Measurements from ENCODE around the gene TRIM4.
"Not testable (repeated sequence)": the region's sequence is repeated elsewhere in the genome, so short reads cannot be mapped to it uniquely, and the experiment has no call there.

Gene TRIM4

DNA sequence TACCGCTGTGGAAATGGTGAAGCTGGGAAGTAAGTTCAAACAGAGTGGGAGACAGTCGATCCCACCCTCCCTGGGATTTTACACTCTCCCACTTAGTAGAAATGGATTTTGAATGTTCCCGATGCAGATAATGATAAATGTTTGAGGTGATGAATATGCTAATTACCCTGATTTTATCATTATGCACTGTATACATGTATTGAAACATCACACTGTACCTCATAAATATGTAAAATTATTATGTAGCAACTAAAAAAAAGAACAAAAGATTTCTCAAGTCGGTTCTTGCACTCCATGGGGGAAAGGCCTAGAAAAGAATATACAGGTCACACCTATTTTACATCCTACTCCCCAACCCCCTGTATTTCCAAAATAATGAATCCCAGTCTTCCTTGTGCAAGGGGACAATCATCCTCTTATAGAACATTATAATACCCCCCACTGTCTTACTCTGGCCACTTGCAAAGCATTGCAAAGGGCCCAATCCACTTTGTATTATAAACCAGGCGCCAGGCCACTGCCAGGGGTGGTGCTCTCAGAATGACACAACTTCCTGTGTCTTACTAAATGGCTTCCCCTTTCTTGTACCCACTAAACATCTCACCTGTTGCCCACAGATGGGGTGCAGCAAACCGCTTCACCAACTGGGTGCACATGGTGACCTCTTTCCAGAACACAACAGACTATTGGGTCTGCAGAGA, 21.9 kb downstream of the TRIM4 start:
- TF ChIP-seq, protein P1, sequence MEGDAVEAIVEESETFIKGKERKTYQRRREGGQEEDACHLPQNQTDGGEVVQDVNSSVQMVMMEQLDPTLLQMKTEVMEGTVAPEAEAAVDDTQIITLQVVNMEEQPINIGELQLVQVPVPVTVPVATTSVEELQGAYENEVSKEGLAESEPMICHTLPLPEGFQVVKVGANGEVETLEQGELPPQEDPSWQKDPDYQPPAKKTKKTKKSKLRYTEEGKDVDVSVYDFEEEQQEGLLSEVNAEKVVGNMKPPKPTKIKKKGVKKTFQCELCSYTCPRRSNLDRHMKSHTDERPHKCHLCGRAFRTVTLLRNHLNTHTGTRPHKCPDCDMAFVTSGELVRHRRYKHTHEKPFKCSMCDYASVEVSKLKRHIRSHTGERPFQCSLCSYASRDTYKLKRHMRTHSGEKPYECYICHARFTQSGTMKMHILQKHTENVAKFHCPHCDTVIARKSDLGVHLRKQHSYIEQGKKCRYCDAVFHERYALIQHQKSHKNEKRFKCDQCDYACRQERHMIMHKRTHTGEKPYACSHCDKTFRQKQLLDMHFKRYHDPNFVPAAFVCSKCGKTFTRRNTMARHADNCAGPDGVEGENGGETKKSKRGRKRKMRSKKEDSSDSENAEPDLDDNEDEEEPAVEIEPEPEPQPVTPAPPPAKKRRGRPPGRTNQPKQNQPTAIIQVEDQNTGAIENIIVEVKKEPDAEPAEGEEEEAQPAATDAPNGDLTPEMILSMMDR (IDR thresholded peaks at IDR 0.05; ENCODE audit: borderline replicate concordance, control extremely low read depth, extremely low read depth, insufficient read depth, missing control alignments), result no peak
- in situ Hi-C loops (cut with MboI; ENCODE audit: low sequenced_read_pairs, unreplicated experiment), result no loop called here
- no peak for DNase-seq (ENCODE audit: low spot score)

DNA sequence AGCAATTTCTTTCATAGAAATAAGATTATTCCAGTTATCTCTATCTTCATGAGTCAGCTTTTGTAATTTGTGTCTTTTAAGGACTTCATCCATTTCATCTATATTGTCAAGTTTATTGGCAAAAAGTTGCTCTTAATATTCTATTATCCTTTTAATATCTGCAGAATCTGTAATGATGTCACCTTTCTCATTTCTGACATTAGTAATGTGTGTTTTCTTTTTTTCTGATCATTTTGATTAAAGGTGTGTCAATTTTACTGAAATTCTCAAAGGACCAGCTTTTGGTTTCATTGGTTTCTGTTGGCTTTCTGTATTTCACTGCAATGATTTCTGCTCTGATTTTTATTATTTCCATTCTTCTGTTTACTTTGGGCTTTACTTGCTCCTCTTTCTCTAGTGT, 24.6 kb downstream of the TRIM4 start:
- no peak for DNase-seq (ENCODE audit: low spot score)
- in situ Hi-C loops (cut with MboI; ENCODE audit: low sequenced_read_pairs, unreplicated experiment), result no loop called here
- TF ChIP-seq, protein P1 (IDR thresholded peaks at IDR 0.05; ENCODE audit: borderline replicate concordance, control extremely low read depth, extremely low read depth, insufficient read depth, missing control alignments), result no peak

DNA sequence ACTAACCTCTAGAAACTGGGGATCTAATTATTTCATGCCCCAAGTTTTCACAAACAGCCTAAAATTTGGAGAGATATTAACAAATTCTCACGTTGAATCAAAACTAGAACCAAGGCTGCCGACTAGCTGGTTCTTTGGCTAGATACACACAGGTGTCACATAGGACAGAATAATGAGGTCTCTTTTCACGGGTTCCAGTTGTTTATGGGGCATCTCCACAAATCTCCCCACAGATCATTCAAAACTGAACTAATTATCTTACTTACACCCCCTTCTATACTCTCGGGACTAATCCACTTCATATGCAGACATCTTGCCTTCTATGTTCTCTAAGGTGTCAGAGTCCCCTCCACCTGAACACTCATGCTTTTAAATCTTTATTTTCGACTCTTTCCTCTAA, 26.1 kb downstream of the TRIM4 start:
- in situ Hi-C loops (cut with MboI; ENCODE audit: low sequenced_read_pairs, unreplicated experiment), result no loop called here
- DNase-seq (ENCODE audit: low spot score), result no peak
- TF ChIP-seq, protein P1 (IDR thresholded peaks at IDR 0.05; ENCODE audit: borderline replicate concordance, control extremely low read depth, extremely low read depth, insufficient read depth, missing control alignments), result no peak

DNA sequence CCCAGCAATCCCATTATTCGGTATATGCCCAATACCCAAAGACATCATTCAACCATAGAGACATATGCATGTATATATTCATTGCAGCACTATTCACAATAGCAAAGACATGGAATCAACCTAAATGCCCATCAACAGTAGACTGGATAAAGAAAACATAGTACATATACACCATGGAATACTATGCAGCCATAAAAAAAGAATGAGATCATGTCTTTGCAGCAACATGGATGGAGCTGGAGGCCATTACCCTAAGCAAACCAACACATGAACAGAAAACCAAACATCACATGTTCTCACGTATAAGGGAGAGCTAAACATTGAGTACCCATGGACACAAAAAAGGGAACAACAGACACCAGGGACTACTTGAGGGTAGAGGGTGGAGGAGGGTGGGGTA, 29.0 kb downstream of the TRIM4 start:
- DNase-seq (ENCODE audit: low spot score); in situ Hi-C loops (cut with MboI; ENCODE audit: low sequenced_read_pairs, unreplicated experiment): not testable (repeated sequence)

DNA sequence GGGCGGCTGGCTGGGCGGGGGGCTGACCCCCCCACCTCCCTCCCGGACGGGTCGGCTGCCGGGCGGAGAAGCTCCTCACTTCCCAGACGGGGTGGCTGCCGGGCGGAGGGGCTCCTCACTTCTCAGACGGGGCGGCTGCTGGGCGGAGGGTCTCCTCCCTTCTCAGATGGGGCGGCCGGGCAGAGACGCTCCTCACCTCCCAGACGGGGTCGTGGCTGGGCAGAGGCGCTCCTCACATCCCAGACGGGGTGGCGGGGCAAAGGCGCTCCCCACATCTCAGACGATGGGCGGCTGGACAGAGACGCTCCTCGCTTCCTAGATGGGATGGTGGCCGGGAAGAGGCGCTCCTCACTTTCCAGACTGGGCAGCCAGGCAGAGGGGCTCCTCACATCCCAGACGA, 31.0 kb downstream of the TRIM4 start:
- DNase-seq (ENCODE audit: low spot score), result not testable (repeated sequence)

DNA sequence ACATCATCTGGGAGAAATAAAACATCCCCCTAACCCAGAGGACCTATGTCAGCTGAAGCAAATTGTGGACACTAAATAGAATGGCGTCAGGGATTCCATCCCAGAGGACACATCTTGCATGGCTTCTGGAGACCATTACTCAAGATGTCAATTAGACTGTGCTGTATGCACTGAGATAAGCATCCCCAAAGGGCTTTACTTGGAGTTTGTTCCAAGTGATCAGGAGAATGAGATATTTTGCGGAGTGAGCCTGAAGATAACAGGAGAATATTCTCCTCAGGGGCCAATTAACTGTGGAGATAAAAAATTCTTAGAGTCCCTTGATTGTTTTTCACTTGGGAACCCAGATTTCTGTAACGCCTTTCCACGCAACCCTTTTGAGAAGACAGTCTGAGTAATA, 38.0 kb downstream of the TRIM4 start:
- in situ Hi-C loops (cut with MboI; ENCODE audit: low sequenced_read_pairs, unreplicated experiment), result no loop called here
- DNase-seq (ENCODE audit: low spot score), result no peak
- TF ChIP-seq, protein P1 (IDR thresholded peaks at IDR 0.05; ENCODE audit: borderline replicate concordance, control extremely low read depth, extremely low read depth, insufficient read depth, missing control alignments), result no peak

More for the DNA sequence above, 31.0 kb downstream of the TRIM4 start:
- in situ Hi-C loops (cut with MboI; ENCODE audit: low sequenced_read_pairs, unreplicated experiment), result not testable (repeated sequence)

DNA sequence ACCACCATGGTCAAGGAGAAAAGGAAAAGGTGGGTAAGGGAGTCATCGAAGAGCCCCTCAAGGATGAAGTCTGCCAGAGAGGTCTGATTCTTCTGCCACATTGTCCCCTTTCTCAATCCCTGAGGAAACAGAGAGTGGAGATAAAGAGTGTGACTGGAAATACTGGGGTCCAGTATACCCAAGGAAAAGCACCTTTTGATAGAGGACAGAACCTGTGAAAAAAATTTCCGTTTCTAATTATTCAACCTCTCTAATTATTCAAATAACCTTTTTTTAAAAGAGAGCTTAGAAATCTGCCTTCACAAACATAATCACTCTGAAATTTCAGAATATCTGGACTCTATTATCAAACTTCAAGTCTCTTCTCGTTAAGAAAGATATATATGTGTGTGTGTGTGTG, 42.4 kb downstream of the TRIM4 start, which contains the start of gene OR2AE1:
Gene OR2AE1, minus strand, starts transcription at position 101 of the 400 bp plus-strand sequence. Its CDS starts 0 bp downstream, at position 101.
- TF ChIP-seq, protein P1 (IDR thresholded peaks at IDR 0.05; ENCODE audit: borderline replicate concordance, control extremely low read depth, extremely low read depth, insufficient read depth, missing control alignments), result no peak
- DNase-seq (ENCODE audit: low spot score), result no peak
- in situ Hi-C loops (cut with MboI; ENCODE audit: low sequenced_read_pairs, unreplicated experiment), result no loop called here

DNA sequence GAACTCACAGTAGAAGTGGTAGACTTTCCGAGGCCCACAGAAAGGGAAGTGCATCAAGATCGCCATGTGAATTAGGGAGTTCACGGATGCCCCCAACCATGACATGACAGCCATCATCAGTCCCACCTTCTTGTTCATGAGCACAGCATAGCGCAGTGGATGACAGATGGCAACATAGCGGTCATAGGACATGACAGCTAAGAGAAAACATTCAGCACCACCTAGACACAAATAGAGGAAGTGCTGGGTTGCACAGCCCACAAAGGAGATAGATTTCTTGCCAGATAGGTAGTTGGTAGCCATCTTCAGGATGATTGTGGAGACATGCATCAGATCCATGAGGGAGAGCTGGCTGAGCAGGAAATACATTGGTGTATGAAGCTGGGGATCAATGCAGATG, 42.8 kb downstream of the TRIM4 start:
- no peak for DNase-seq (ENCODE audit: low spot score)
- in situ Hi-C loops (cut with MboI; ENCODE audit: low sequenced_read_pairs, unreplicated experiment), result no loop called here
- TF ChIP-seq, protein P1 (IDR thresholded peaks at IDR 0.05; ENCODE audit: borderline replicate concordance, control extremely low read depth, extremely low read depth, insufficient read depth, missing control alignments), result no peak
